IPS DF 6.9 (cell line): ENCODE results near the gene LITAF.
"Not testable (repeated sequence)": the region's sequence is repeated elsewhere in the genome, so short reads cannot be mapped to it uniquely, and the experiment has no call there.

Source experiments
- DNase-seq: peaks from one replicate; pipeline ENCODE4 v3.0.0-alpha.2; 2013; ENCODE audit warnings: low read depth, low spot score
- H3K27ac ChIP-seq: one replicate; pipeline ENCODE4 v1.5.1; 2013; ENCODE audit warnings: low read length, control low read depth
- H3K27me3 ChIP-seq: 2 replicates; pipeline ENCODE4 v1.6.1; 2013; ENCODE audit warnings: mild to moderate bottlenecking, low read length; ENCODE audit not compliant: control insufficient read depth, insufficient read depth
- H3K36me3 ChIP-seq: 2 replicates; pipeline ENCODE4 v1.6.1; 2013; ENCODE audit warnings: low read length; ENCODE audit not compliant: control insufficient read depth, insufficient read depth
- H3K4me1 ChIP-seq: 2 replicates; pipeline ENCODE4 v1.6.1; 2013; ENCODE audit warnings: low read length; ENCODE audit not compliant: control insufficient read depth, insufficient read depth
- H3K4me3 ChIP-seq: 2 replicates; pipeline ENCODE4 v1.5.1; 2013; ENCODE audit warnings: mild to moderate bottlenecking, low read length
- H3K9me3 ChIP-seq: 2 replicates; pipeline ENCODE4 v1.6.1; 2013; ENCODE audit warnings: low read length, inconsistent platforms; ENCODE audit not compliant: control insufficient read depth, insufficient read depth
- WGBS: extraction: QIAGEN DNeasy Blood & Tissue Kit; methylation state at CpG from one replicate; pipeline ENCODE4 v1.1.7; 2013; ENCODE audit warnings: mixed read lengths, missing lambda C conversion rate; ENCODE audit not compliant: insufficient read length, insufficient coverage; 5-methylcytosine and 5-hydroxymethylcytosine counted together

LITAF gene

DNA sequence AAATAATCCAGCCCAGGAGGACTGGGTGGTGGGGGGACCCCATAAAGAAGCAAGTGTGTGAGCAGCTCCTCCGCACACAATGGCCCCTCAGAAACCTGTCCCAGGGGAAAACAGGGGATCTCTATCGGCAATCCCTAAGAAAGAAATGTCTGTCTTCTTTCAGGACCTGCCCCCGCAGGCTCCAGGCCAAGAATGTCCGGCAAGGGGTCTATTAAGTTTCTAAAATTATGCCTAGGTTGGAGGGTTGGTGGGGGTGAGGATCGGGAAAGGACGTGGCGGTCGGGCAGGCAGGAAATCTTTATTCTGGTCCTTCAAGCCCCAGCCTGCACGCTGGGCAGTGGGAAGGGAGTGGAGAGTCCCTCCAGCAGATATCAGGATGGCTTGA is 23.4 kb upstream of the LITAF start:
- Histone ChIP-seq H3K27me3 (no peaks in the 10 kb centered on the region), H3K9me3 (no peaks in the 10 kb centered on the region), H3K4me1 (peaks cover 7% of the 10 kb centered on the region; the same call in 1 of the 2 replicates), H3K27ac (no peak overlapping the region), H3K36me3 (no peaks in the 10 kb centered on the region), H3K4me3 (no peak overlapping the region)
- DNase-seq = no peak
- WGBS = no CpG with 5 or more reads among the region's 9 CpGs

GRCh38 chr16:11609474-11610120 is 22.9 kb upstream of the LITAF start:
- no peak overlapping the region for H3K27ac ChIP-seq
- no peak for DNase-seq
- no CpG with 5 or more reads among the region's 14 CpGs for WGBS

GRCh38 chr16:11605891-11606290 is 19.2 kb upstream of the LITAF start:
- WGBS = no CpG with 5 or more reads among the region's 5 CpGs
- H3K36me3 ChIP-seq = no peaks in the 10 kb centered on the region
- H3K27me3 ChIP-seq = no peaks in the 10 kb centered on the region
- no peaks in the 10 kb centered on the region for H3K9me3 ChIP-seq
- H3K4me1 ChIP-seq = no peaks in the 10 kb centered on the region
- no peak overlapping the region for H3K4me3 ChIP-seq
- H3K27ac ChIP-seq = no peak overlapping the region
- DNase-seq = no peak

More at GRCh38 chr16:11609474-11610120, 22.9 kb upstream of the LITAF start:
- Histone ChIP-seq H3K27me3 (no peaks in the 10 kb centered on the region), H3K4me1 (peaks cover 4% of the 10 kb centered on the region; the same call in 1 of the 2 replicates), H3K9me3 (no peaks in the 10 kb centered on the region), H3K4me3 (no peak overlapping the region), H3K36me3 (no peaks in the 10 kb centered on the region)

GRCh38 chr16:11605564-11605886 is 18.8 kb upstream of the LITAF start:
- Histone ChIP-seq H3K4me3 (no peak overlapping the region), H3K27me3 (no peaks in the 10 kb centered on the region), H3K4me1 (no peaks in the 10 kb centered on the region), H3K36me3 (no peaks in the 10 kb centered on the region), H3K9me3 (no peaks in the 10 kb centered on the region), H3K27ac (no peak overlapping the region)
- DNase-seq = no peak
- WGBS = no CpG with 5 or more reads among the region's 8 CpGs

DNA sequence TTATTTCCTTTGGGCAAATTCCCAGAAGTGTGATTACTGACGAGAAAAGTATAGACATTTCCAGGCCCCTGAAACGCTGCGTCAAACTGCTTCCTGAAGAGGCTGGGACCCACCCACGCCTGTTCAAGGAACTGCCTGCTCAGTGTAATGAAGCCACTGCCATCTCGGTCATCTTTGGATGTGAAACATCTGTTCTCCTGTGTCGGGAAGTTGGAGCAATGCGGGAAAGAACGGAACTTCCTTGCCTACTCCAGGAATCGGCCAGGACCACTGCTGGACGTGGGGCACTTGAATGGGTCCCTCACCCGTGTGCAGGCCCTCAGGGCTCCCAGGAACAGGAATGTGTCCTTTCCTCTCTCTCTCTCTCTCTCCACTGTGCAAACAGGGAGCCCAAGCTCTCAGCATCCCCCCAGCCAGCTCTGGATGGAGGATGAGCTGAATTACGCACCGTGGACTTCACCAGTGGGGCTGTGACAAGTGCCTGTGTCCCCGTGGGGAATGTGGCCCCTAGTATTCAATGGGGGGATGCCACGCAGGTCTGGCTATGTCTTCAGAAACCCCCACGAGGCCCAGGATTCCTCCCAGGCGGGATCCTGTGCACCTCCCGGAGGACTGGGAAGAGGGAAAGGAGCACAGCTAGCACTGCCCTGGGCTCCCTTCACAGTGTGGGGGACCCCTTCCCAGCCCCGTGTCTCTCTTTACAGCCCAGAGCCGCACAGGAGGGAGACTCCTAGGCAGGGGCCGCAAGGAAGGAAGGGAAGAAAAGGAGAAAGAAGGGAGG is 18.3 kb upstream of the LITAF start:
- Histone ChIP-seq H3K4me1 (no peaks in the 10 kb centered on the region), H3K27me3 (no peaks in the 10 kb centered on the region), H3K9me3 (no peaks in the 10 kb centered on the region), H3K36me3 (no peaks in the 10 kb centered on the region), H3K4me3 (no peak overlapping the region), H3K27ac (no peak overlapping the region)
- DNase-seq = no peak
- WGBS = no CpG with 5 or more reads among the region's 21 CpGs

DNA sequence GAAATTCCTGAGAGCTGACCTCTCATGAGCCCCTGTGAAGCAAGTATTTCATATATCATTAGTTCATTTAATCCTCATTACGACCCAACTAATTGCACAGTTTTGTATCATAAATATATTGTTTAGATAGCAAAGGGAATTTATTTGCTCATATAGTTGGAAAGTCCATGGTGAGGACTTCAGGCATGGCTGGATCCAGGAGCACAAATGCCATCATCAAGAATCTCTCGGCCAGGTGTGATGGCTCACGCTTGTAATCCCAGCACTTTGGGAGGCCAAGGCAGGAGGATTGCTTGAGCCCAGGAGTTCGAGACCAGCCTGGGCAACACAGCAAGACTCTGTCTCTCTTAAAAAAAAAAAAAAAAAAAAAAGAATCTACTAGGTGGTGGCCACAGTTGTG is 17.6 kb upstream of the LITAF start:
- not testable (repeated sequence) for H3K27ac ChIP-seq
- WGBS = no CpG with 5 or more reads among the region's 4 CpGs

GRCh38 chr16:11603331-11603750 is 16.6 kb upstream of the LITAF start:
- no peaks in the 10 kb centered on the region for H3K9me3 ChIP-seq
- H3K27me3 ChIP-seq = no peaks in the 10 kb centered on the region
- no peak for DNase-seq
- H3K27ac ChIP-seq = no peak overlapping the region
- no peaks in the 10 kb centered on the region for H3K4me1 ChIP-seq
- no peaks in the 10 kb centered on the region for H3K36me3 ChIP-seq
- no CpG with 5 or more reads among the region's 12 CpGs for WGBS
- H3K4me3 ChIP-seq = no peak overlapping the region

More for the DNA sequence above, 17.6 kb upstream of the LITAF start:
- H3K27me3 ChIP-seq, H3K9me3 ChIP-seq, H3K36me3 ChIP-seq, DNase-seq, H3K4me1 ChIP-seq, H3K4me3 ChIP-seq: not testable (repeated sequence)

GRCh38 chr16:11602321-11602720 is 15.6 kb upstream of the LITAF start:
- no peaks in the 10 kb centered on the region for H3K9me3 ChIP-seq
- no peak for DNase-seq
- WGBS = no CpG with 5 or more reads among the region's 7 CpGs

DNA sequence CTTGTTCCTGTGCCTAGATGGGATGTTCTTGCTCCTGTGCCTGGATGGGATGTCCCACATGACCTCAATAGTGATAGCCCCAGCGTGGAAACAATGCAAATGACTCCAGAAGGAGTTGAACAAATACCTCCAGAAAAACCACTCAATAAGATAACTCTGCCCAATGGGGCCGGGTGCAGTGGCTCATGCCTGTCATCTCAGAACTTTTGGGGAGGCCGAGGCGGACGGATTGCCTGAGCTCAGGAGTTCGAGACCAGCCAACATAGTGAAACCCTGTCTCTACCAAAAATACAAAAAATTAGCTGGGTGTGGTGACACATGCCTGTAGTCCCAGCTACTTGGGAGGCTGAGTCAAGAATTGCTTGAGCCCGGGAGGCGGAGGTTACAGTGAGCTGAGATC is 15.2 kb upstream of the LITAF start:
- no CpG with 5 or more reads among the region's 8 CpGs for WGBS
- DNase-seq = no peak
- H3K36me3 ChIP-seq = no peaks in the 10 kb centered on the region

More at GRCh38 chr16:11602321-11602720, 15.6 kb upstream of the LITAF start:
- no peak overlapping the region for H3K27ac ChIP-seq
- H3K36me3 ChIP-seq = no peaks in the 10 kb centered on the region
- H3K27me3 ChIP-seq = no peaks in the 10 kb centered on the region
- H3K4me1 ChIP-seq = no peaks in the 10 kb centered on the region
- no peak overlapping the region for H3K4me3 ChIP-seq

GRCh38 chr16:11601425-11601824 is 14.7 kb upstream of the LITAF start:
- H3K4me1 ChIP-seq = no peaks in the 10 kb centered on the region

More for the DNA sequence above, 15.2 kb upstream of the LITAF start:
- Histone ChIP-seq H3K4me3 (no peak overlapping the region), H3K27ac (no peak overlapping the region), H3K4me1 (no peaks in the 10 kb centered on the region), H3K9me3 (no peaks in the 10 kb centered on the region), H3K27me3 (no peaks in the 10 kb centered on the region)

More at GRCh38 chr16:11601425-11601824, 14.7 kb upstream of the LITAF start:
- no CpG with 5 or more reads among the region's 8 CpGs for WGBS
- DNase-seq = no peak
- Histone ChIP-seq H3K27ac (no peak overlapping the region), H3K36me3 (no peaks in the 10 kb centered on the region), H3K4me3 (no peak overlapping the region), H3K9me3 (no peaks in the 10 kb centered on the region), H3K27me3 (no peaks in the 10 kb centered on the region)
